ENCODE measurements around the gene IL20RB. TPM values are rescaled to one million over a fixed set of nuclear protein-coding genes. Genes with fewer than 3 reads are reported as not detected.
A peak's percentile ranks its signal among the peaks of the same experiment; 100 is the strongest.
"Not testable (repeated sequence)": the region's sequence is repeated elsewhere in the genome, so short reads cannot be mapped to it uniquely, and the experiment has no call there.

The IL20RB gene
- total RNA-seq, 2 donors from 2014 or later: 3.2 to 4.2 TPM

DNA sequence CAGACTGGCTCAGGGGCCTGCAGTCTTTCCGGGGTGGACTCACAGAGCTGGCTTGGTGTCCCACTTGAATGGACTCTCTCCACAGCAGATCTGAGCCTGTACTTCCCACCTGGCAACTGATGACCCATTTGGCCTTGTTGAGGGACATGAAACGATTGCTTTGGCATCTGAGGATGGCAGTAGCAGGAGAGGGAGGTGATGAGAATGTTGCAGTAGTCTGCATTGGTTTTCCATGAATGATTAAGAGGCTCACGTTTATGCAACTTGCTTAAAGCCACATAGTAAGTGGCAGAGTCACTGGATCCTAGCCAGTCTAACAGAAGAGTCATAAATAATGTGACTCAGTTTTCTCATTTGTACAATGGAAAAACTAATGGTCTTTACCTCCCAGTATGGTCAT is 21.9 kb downstream of the IL20RB start:
- DNase-seq (no peak), ATAC-seq (no peak)
- peaks cover 9% of the 10 kb centered on the region for H3K4me1 Mint-ChIP-seq
- H3K9me3 ChIP-seq (ENCODE audit: control insufficient read depth, low read length, poor library complexity, severe bottlenecking): no peaks in the 10 kb centered on the region
- H3K4me3 Mint-ChIP-seq: no peak overlapping the region
- H3K27me3 Mint-ChIP-seq: no peaks in the 10 kb centered on the region
- peaks cover 8% of the 10 kb centered on the region for H3K36me3 Mint-ChIP-seq (ENCODE audit: low read depth)
- no peak overlapping the region for H3K27ac Mint-ChIP-seq

DNA sequence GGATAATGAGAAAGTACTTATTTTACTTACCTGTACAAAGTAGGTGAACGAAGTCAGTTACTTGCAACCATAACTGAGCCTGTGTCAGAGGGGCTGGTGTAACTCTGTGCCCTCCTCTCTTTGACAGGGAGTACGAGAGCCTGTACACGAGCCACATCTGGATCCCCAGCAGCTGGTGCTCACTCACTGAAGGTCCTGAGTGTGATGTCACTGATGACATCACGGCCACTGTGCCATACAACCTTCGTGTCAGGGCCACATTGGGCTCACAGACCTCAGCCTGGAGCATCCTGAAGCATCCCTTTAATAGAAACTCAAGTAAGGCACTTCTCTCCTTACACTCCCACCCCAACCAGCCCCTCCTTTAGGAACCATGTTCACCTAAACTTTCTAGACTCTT is 24.2 kb downstream of the IL20RB start:
- DNase-seq (no peak), ATAC-seq (no peak)
- Mint-ChIP-seq H3K36me3 (ENCODE audit: low read depth) (peaks cover 8% of the 10 kb centered on the region), H3K27me3 (no peaks in the 10 kb centered on the region), H3K4me3 (no peak overlapping the region), H3K27ac (no peak overlapping the region), H3K4me1 (peaks cover 11% of the 10 kb centered on the region)
- H3K9me3 ChIP-seq (ENCODE audit: control insufficient read depth, low read length, poor library complexity, severe bottlenecking): no peaks in the 10 kb centered on the region

DNA sequence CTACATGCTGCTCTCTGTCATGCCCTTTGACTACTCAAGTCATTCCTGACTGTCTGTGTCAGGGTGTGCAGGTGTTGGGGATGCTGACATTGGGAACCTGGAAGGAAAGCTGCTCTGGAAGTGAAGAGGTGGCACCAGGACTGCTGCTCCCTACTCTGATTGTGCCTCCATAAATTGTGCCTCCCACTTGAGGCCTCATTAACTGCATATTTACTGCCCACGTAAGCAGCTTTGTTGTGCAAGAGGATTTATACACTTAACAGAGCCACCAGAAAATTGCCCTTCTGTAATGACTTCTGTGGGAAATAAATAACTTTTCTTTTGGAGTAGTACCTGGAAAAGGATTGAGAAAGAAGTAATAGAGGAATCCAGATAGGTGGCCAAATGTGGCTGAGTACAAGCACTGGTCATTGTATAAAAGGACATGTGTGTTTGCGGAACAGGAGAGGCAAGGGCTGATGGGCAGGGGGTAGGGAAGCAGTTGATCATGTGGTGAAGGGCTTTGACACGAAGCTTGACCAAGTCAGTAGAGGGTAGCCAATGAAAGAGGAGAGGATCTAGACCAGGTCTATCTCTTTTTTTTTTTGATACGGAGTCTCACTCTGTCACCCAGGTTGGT is 24.8 kb downstream of the IL20RB start:
- peaks cover 11% of the 10 kb centered on the region for H3K4me1 Mint-ChIP-seq
- peaks cover 8% of the 10 kb centered on the region for H3K36me3 Mint-ChIP-seq (ENCODE audit: low read depth)
- ATAC-seq: no peak
- no peaks in the 10 kb centered on the region for H3K27me3 Mint-ChIP-seq
- H3K27ac Mint-ChIP-seq: no peak overlapping the region
- H3K4me3 Mint-ChIP-seq: no peak overlapping the region
- no peak for DNase-seq
- no peaks in the 10 kb centered on the region for H3K9me3 ChIP-seq (ENCODE audit: control insufficient read depth, low read length, poor library complexity, severe bottlenecking)

DNA sequence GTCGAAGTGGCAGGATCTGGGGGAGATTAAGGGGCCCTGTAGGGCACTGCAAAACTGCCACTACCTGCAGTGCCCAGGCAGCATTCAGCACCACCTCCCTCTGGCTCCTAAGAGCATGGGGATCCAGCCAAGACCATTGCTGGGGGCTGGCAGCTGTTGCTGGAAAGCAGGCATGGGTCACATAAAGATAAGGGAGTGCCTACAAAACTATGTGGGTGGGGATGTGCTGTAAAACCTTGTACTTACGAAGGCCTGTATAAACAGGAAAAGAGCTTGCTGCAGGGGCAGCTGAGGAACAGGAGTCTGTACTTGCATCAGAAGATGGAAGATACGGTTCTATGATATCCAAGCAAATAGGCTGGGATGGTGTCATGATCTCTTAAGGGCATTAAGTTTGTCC is 27.1 kb downstream of the IL20RB start:
- Mint-ChIP-seq H3K27ac (no peak overlapping the region), H3K4me1 (peaks cover 11% of the 10 kb centered on the region), H3K36me3 (ENCODE audit: low read depth) (peaks cover 8% of the 10 kb centered on the region), H3K27me3 (no peaks in the 10 kb centered on the region), H3K4me3 (no peak overlapping the region)
- DNase-seq (no peak), ATAC-seq (no peak)
- H3K9me3 ChIP-seq (ENCODE audit: control insufficient read depth, low read length, poor library complexity, severe bottlenecking): no peaks in the 10 kb centered on the region

DNA sequence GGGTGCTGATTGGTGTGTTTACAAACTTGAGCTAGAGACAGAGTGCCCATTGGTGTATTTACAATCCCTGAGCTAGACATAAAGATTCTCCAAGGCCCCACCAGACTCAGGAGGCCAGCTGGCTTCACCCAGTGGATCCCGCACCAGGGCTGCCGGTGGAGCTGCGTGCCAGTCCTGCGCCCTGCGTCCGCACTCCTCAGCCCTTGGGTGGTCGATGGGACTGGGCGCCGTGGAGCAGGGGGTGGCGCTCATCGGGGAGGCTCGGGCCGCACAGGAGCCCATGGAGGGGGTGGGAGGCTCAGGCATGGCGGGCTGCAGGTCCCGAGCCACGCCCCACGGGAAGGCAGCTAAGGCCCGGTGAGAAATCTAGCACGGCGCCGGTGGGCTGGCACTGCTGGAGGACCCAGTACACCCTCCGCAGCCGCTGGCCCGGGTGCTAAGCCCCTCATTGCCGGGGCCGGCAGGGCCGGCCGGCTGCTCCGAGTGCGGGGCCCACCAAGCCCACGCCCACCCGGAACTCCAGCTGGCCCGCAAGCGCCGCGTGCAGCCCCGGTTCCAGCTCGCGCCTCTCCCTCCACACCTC is 29.7 kb downstream of the IL20RB start:
- not testable (repeated sequence) for H3K4me3 Mint-ChIP-seq; H3K27me3 Mint-ChIP-seq; H3K36me3 Mint-ChIP-seq (ENCODE audit: low read depth); H3K9me3 ChIP-seq (ENCODE audit: control insufficient read depth, low read length, poor library complexity, severe bottlenecking); ATAC-seq; H3K27ac Mint-ChIP-seq; DNase-seq
- peaks cover 18% of the 10 kb centered on the region for H3K4me1 Mint-ChIP-seq

DNA sequence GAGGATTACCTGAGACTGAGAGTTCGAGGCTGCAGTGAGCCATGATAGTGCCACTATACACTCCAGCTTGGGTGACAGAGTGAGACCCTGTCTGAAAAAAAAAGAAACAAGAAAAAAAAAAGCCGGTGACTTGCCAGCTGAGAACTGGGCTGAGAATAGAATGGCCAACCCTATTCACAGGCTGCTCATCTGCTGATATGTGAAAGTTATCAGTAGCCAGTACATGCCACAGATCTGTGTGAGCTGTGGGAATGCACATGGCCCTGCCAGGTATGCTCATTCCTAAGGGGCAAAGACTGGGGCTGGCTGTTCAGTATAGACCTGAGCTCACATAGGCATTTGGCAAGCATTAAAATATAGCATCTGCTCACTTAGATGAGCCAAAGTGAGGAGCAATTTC is 30.9 kb downstream of the IL20RB start:
- no peaks in the 10 kb centered on the region for H3K27me3 Mint-ChIP-seq
- H3K9me3 ChIP-seq (ENCODE audit: control insufficient read depth, low read length, poor library complexity, severe bottlenecking): no peaks in the 10 kb centered on the region
- no peak overlapping the region for H3K4me3 Mint-ChIP-seq
- ATAC-seq (no peak), DNase-seq (no peak)
- peaks cover 16% of the 10 kb centered on the region for H3K4me1 Mint-ChIP-seq
- no peak overlapping the region for H3K27ac Mint-ChIP-seq
- peaks cover 3% of the 10 kb centered on the region for H3K36me3 Mint-ChIP-seq (ENCODE audit: low read depth)

DNA sequence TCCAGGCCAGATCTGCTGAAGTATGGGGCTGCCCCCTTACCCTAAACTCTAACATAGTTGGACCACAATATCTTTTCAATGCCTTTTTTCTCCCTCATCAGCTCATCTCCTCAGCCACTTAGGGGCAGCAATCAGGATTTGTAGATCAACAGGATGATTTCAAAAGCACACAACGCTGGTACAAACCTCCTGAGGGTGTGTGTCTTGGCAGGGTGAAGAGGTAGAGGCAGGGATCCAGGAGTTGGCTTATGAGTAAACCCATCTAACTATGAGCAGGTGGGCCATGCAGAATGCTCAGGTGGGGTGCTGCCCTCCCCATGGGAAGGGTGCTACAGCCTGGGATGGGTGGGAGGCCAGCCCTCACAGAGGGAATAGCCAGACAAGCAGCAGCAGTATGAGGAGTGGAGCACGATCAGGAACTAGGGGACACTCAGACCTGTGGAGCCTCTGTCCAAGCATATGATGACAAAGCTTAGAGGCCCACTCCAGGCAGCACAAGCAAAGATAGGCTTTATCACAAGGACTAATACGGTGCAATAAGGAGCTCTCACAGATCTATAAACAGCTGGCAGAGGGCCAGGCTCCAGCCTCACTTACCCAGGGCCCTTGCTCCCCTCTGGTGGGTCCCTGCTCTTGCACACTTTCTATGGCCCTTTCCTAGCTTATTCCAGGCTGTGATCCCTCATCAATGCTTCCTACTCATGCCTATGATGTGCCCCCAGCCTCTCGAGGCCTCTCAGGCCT is 32.2 kb downstream of the IL20RB start:
- Mint-ChIP-seq H3K27ac (no peak overlapping the region), H3K4me3 (no peak overlapping the region), H3K36me3 (ENCODE audit: low read depth) (no peaks in the 10 kb centered on the region), H3K4me1 (peaks cover 7% of the 10 kb centered on the region), H3K27me3 (no peaks in the 10 kb centered on the region)
- DNase-seq (no peak), ATAC-seq (no peak)
- no peaks in the 10 kb centered on the region for H3K9me3 ChIP-seq (ENCODE audit: control insufficient read depth, low read length, poor library complexity, severe bottlenecking)

DNA sequence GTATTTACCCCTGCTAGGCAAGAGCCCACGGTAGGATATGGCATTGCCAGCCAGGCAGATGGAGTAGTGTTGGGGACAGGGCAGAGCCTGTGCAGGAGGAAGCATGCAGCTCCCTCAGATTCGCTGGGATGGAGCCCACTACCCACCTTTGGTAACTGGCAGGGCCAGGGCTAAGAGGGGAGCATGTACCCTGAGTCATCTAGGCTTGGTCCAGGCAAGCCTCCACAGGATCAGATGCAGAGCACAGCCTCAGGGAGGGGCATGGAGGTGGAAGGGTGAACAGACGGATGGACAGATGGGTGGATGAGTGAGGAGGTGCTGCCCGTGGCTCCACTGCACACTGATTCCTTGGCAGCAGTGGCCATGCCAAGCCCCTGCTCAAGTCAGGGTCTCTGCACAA is 33.0 kb downstream of the IL20RB start:
- Mint-ChIP-seq H3K27ac (no peak overlapping the region), H3K4me3 (no peak overlapping the region), H3K27me3 (no peaks in the 10 kb centered on the region), H3K36me3 (ENCODE audit: low read depth) (no peaks in the 10 kb centered on the region), H3K4me1 (peaks cover 9% of the 10 kb centered on the region)
- ATAC-seq (no peak), DNase-seq (no peak)
- H3K9me3 ChIP-seq (ENCODE audit: control insufficient read depth, low read length, poor library complexity, severe bottlenecking): no peaks in the 10 kb centered on the region

DNA sequence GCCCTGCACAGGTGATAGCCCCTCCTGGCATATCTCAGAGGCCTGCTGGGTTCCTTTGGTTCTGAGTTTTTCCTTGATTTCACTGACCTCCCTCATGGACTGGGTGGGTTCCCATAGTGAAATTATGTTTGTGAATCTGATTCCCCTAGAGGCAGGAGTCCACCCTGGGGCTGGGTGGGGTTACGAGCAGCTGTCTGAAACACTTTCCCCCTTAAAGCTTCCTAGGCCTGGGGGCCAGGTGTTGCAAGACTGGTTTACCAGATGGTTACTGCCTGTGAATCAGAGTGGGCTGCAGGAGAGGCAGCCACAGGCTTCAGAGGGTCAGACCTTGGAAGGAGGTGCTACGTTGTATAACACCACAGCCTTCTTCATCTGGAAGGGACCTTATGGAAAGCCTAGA is 34.3 kb downstream of the IL20RB start:
- H3K27me3 Mint-ChIP-seq: no peaks in the 10 kb centered on the region
- ATAC-seq (no peak), DNase-seq (no peak)
- H3K36me3 Mint-ChIP-seq (ENCODE audit: low read depth): no peaks in the 10 kb centered on the region
- no peak overlapping the region for H3K27ac Mint-ChIP-seq
- no peak overlapping the region for H3K4me3 Mint-ChIP-seq
- peaks cover 9% of the 10 kb centered on the region for H3K4me1 Mint-ChIP-seq
- no peaks in the 10 kb centered on the region for H3K9me3 ChIP-seq (ENCODE audit: control insufficient read depth, low read length, poor library complexity, severe bottlenecking)

DNA sequence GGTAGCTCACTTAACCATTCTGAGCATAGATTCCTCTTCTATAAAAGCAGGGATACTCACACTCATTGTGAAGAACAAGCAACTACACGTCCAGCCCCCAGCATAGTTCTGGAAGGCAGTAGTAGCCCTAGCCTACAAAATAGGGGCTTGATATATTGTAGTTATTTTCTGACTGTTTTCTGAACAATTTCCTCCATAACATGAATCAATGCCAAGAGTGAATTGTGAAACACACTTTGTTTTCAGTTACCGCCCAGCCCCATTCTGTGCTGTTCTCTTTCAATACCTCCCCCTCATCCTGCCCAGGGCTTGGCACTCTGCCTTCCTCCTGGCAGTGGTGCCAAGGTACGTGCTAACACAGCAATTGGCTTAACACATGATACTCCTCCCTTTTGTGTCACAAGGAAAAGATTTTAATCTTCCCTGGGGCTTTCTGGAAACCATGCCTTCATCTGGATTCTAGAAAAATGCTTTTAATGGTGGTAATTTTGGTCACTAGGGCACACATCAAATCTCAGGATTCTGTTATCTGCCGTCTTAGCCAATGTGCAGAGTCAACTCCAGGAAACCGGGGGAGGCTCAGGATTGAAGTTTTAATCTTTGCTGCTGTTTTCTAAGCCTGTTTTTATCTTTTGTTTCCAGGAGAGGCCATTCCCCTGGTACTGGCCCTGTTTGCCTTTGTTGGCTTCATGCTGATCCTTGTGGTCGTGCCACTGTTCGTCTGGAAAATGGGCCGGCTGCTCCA is 37.2 kb downstream of the IL20RB start:
- H3K27ac Mint-ChIP-seq: peak overlapping the region; percentile 68
- no peaks in the 10 kb centered on the region for H3K36me3 Mint-ChIP-seq (ENCODE audit: low read depth)
- no peak for DNase-seq
- no peak for ATAC-seq
- peaks cover 9% of the 10 kb centered on the region for H3K4me1 Mint-ChIP-seq
- H3K4me3 Mint-ChIP-seq: no peak overlapping the region
- no peaks in the 10 kb centered on the region for H3K9me3 ChIP-seq (ENCODE audit: control insufficient read depth, low read length, poor library complexity, severe bottlenecking)
- no peaks in the 10 kb centered on the region for H3K27me3 Mint-ChIP-seq

DNA sequence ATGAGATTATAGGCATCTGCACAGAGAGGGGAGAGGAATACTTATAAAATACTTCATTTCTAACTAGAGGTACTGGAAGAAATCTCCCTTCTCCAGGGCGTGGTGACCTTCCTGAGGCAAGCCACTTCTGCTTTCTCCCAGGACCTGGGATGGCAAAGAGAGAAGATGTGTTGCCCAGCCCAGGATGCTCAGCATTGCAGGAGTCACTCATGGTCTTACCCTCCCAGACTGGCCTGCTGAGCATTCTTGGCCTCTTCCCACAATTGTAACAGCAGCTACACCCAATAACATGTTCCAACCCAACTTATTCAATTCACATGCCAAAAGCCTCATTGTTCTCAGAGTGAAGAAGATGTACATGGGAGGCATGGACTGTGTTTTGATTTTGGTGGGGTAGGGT is 37.9 kb downstream of the IL20RB start:
- Mint-ChIP-seq H3K27me3 (no peaks in the 10 kb centered on the region), H3K27ac (peak overlapping the region; percentile 68), H3K4me1 (peaks cover 4% of the 10 kb centered on the region), H3K4me3 (no peak overlapping the region), H3K36me3 (ENCODE audit: low read depth) (no peaks in the 10 kb centered on the region)
- H3K9me3 ChIP-seq (ENCODE audit: control insufficient read depth, low read length, poor library complexity, severe bottlenecking): no peaks in the 10 kb centered on the region
- ATAC-seq (no peak), DNase-seq (no peak)

DNA sequence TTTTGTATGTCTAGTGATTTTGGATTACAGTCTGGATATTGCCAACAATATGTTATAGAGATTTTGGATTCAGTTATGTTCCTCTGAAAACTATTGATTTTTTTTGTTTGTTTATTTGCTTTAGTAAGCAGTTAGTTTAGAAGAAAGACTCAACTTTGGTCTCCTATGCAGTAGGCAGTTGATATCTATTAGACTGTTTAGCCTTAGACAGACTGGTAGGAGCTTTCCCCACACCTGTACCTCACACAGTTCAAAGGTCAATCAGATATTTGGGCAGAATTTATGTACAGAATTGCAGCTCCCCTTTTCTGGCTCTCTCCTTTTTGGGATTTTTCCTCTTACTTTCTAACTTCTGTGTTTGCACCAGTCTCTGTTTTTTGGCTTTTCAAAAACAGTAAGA is 42.3 kb downstream of the IL20RB start:
- H3K36me3 Mint-ChIP-seq (ENCODE audit: low read depth): no peaks in the 10 kb centered on the region
- H3K27ac Mint-ChIP-seq: no peak overlapping the region

DNA sequence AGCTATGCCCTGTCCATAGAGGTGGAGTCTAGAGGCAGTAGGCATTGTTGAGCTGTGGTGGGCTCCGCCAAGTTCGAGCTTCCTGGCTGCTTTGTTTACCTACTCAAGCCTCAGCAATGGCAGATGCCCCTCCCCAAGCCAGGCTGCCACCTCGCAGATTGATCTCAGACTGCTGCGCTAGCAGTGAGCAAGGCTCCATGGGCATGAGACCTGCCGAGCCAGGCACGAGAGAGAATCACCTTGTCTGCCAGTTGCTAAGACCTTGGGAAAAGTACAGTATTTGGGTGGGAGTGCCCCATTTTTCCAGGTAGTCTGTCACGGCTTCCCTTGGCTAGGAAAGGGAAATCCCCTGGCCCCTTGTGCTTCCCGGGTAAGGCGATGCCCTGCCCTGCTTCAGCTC is 49.6 kb downstream of the IL20RB start:
- not testable (repeated sequence) for H3K27ac Mint-ChIP-seq

More for the DNA sequence above, 42.3 kb downstream of the IL20RB start:
- H3K9me3 ChIP-seq (ENCODE audit: control insufficient read depth, low read length, poor library complexity, severe bottlenecking): no peaks in the 10 kb centered on the region
- DNase-seq (no peak), ATAC-seq (no peak)
- H3K4me1 Mint-ChIP-seq: peaks cover 2% of the 10 kb centered on the region
- H3K27me3 Mint-ChIP-seq: no peaks in the 10 kb centered on the region
- H3K4me3 Mint-ChIP-seq: no peak overlapping the region

More for the DNA sequence above, 49.6 kb downstream of the IL20RB start:
- ATAC-seq; H3K4me1 Mint-ChIP-seq; H3K9me3 ChIP-seq (ENCODE audit: control insufficient read depth, low read length, poor library complexity, severe bottlenecking); H3K4me3 Mint-ChIP-seq; H3K36me3 Mint-ChIP-seq (ENCODE audit: low read depth); H3K27me3 Mint-ChIP-seq; DNase-seq: not testable (repeated sequence)
